Immature natural killer cell (primary cell): Measurements from ENCODE around the gene DLD. TPM values are rescaled to one million over a fixed set of nuclear protein-coding genes. Genes with fewer than 3 reads are reported as not detected.

Experiments
- DNase-seq, 3 donors: peaks; one replicate each; pipeline ENCODE4 v3.0.0; 2022; ENCODE audit warnings: mixed read lengths in 1 of 3
- H3K27ac Mint-ChIP-seq, 6 donors: one replicate each; pipeline ENCODE4 v1.8.0; 2020; ENCODE audit warnings: mixed read lengths in 6 of 6, mild to moderate bottlenecking in 5 of 6, inconsistent platforms in 4 of 6, moderate library complexity in 3 of 6
- H3K27me3 Mint-ChIP-seq, 3 donors: one replicate each; pipeline ENCODE4 v1.8.0; 2020 to 2021; ENCODE audit warnings: low read depth in 3 of 3, mild to moderate bottlenecking in 3 of 3, mixed read lengths in 3 of 3, moderate library complexity in 3 of 3, inconsistent platforms in 1 of 3
- H3K36me3 Mint-ChIP-seq, 3 donors: one replicate each; pipeline ENCODE4 v1.8.0; 2020; ENCODE audit warnings: mixed read lengths in 3 of 3, inconsistent platforms in 2 of 3, mild to moderate bottlenecking in 2 of 3
- H3K4me1 Mint-ChIP-seq, 2 donors: one replicate each; pipeline ENCODE4 v1.8.0; 2020; ENCODE audit warnings: inconsistent platforms in 2 of 2, mild to moderate bottlenecking in 2 of 2, mixed read lengths in 2 of 2, moderate library complexity in 1 of 2
- H3K4me3 Mint-ChIP-seq, 5 donors: one replicate each; pipeline ENCODE4 v1.8.0; 2020; ENCODE audit warnings: mild to moderate bottlenecking in 5 of 5, mixed read lengths in 5 of 5, inconsistent platforms in 3 of 5, moderate library complexity in 3 of 5
- H3K9me3 Mint-ChIP-seq, 6 donors: one replicate each; pipeline ENCODE4 v1.8.0; 2020; ENCODE audit warnings: mild to moderate bottlenecking in 6 of 6, mixed read lengths in 6 of 6, inconsistent platforms in 4 of 6, moderate library complexity in 3 of 6
- polyA plus RNA-seq, 3 donors: library from polyadenylated mRNA; unstranded; fragments of 300-500 nt; fragmentation: Illumina TruSeq; gene quantifications; one replicate each; pipeline ENCODE4 v1.2.3, GENCODE V29; 2021

Gene DLD
- polyA plus RNA-seq, 3 donors from 2014 or later, result 52.2 to 102 (median 61.8) TPM

- Mint-ChIP-seq H3K4me1 (no peaks in the 10 kb centered on the region), H3K4me3 (no peak overlapping the region), H3K27me3 (peaks cover 0 to 9% (median 1%) of the 10 kb centered on the region in 3 donors), H3K36me3 (no peaks in the 10 kb centered on the region), H3K9me3 (no peaks in the 10 kb centered on the region), H3K27ac (no peak overlapping the region)
- no peak for DNase-seq
These were observed 71.8 kb downstream of the DLD start for GRCh38 chr7:107962817-107963216.

DNA sequence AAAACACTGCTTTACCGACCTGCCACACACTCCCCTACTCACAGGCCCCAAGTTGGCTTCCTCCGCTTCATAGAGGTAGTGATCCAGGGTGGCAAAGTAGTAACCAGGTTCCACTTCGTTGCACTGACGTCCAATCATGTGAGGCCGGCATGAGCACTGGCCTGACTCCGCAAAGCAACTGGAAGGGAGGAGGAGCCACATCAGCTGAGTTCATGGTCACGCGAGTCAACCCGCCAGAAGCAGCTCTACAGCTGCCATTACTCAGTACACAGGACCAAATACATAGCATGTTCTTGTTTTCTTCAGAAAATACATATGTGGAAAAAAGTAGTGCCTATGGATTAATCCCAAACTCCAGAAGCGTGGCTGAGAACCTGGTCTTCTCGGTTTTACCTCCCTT is 73.5 kb downstream of the DLD start:
- Mint-ChIP-seq H3K27me3 (peaks cover 0 to 5% (median 1%) of the 10 kb centered on the region in 3 donors), H3K9me3 (no peaks in the 10 kb centered on the region), H3K27ac (no peak overlapping the region), H3K4me1 (no peaks in the 10 kb centered on the region), H3K4me3 (no peak overlapping the region), H3K36me3 (no peaks in the 10 kb centered on the region)
- no peak for DNase-seq

- H3K27me3 Mint-ChIP-seq, result peaks cover 0 to 5% (median 0%) of the 10 kb centered on the region in 3 donors
- H3K4me1 Mint-ChIP-seq, result no peaks in the 10 kb centered on the region
- H3K4me3 Mint-ChIP-seq, result no peak overlapping the region
- no peak overlapping the region for H3K27ac Mint-ChIP-seq
- no peaks in the 10 kb centered on the region for H3K36me3 Mint-ChIP-seq
- no peak for DNase-seq
- H3K9me3 Mint-ChIP-seq, result no peaks in the 10 kb centered on the region
These were observed 75.7 kb downstream of the DLD start for GRCh38 chr7:107966711-107967110.

DNA sequence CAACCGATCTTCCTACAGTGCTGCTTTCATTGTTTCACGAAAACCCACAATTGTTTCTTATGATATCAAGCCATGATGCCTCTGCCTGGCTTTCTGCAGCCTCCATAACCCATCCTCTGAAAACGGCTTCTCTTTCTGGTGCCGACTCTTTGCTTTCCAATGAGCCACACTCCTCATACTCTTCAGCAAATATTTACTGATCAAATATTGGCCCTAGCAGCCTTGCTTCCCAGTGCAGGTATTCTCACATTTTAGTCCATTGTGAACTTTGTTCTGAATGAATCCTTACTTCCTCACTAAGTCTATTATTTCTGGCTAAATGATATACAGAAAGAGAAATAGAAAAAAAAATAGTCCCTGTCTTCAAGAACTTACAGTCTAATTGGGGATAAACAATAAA is 76.4 kb downstream of the DLD start:
- Mint-ChIP-seq H3K4me1 (no peaks in the 10 kb centered on the region), H3K27me3 (peaks cover 0 to 5% (median 0%) of the 10 kb centered on the region in 3 donors), H3K27ac (no peak overlapping the region), H3K4me3 (no peak overlapping the region), H3K9me3 (no peaks in the 10 kb centered on the region), H3K36me3 (no peaks in the 10 kb centered on the region)
- DNase-seq, result no peak

- no peak overlapping the region for H3K27ac Mint-ChIP-seq
- H3K9me3 Mint-ChIP-seq, result peaks cover 0 to 2% (median 0%) of the 10 kb centered on the region in 6 donors
- DNase-seq, result no peak
- no peaks in the 10 kb centered on the region for H3K36me3 Mint-ChIP-seq
- no peaks in the 10 kb centered on the region for H3K4me1 Mint-ChIP-seq
- no peak overlapping the region for H3K4me3 Mint-ChIP-seq
- peaks cover 0 to 5% (median 0%) of the 10 kb centered on the region in 3 donors for H3K27me3 Mint-ChIP-seq
These were observed 77.5 kb downstream of the DLD start for GRCh38 chr7:107968449-107968848.

GRCh38 chr7:107969856-107970255 is 78.9 kb downstream of the DLD start:
- no peaks in the 10 kb centered on the region for H3K36me3 Mint-ChIP-seq
- H3K4me3 Mint-ChIP-seq, result no peak overlapping the region
- no peak for DNase-seq
- H3K27me3 Mint-ChIP-seq, result peaks cover 0 to 6% (median 0%) of the 10 kb centered on the region in 3 donors
- H3K9me3 Mint-ChIP-seq, result peaks cover 0 to 2% (median 0%) of the 10 kb centered on the region in 6 donors
- no peak overlapping the region for H3K27ac Mint-ChIP-seq
- no peaks in the 10 kb centered on the region for H3K4me1 Mint-ChIP-seq

Other genes with a start within 250 kb of the DLD start
- gene SLC26A4, start 230.4 kb upstream of the DLD start, polyA plus RNA-seq, result not detected
- 10 to 100 TPM; 41.1 to 89.0 (median 47.7) TPM for gene CBLL1, start 147.0 kb upstream of the DLD start, polyA plus RNA-seq
- not detected for gene SLC26A3, start 88.0 kb upstream of the DLD start, polyA plus RNA-seq
- gene LAMB1, start 112.0 kb downstream of the DLD start, polyA plus RNA-seq, result under 1 TPM in 1 of 3 donors, not detected in 2; 0.77 TPM
- not detected for gene LAMB4, start 239.2 kb downstream of the DLD start, polyA plus RNA-seq